Lung (tissue), 12 donors: ENCODE results near the gene ACER2. TPM values are rescaled to one million over a fixed set of nuclear protein-coding genes. Genes with fewer than 3 reads are reported as not detected.

Experiments used
- ATAC-seq: fragments of 200-7000 bp; cut with Tn5 transposase; one replicate; pipeline ENCODE4 v1.9.1; 2020; ENCODE audit warnings: moderate number of reproducible peaks; ENCODE audit not compliant: insufficient read depth, low FRiP score
- DNase-seq, 3 donors: peaks; one replicate each; pipeline ENCODE4 v3.0.0-alpha.2; 2013 to 2017
- H3K27ac ChIP-seq, 2 donors: one replicate each; pipeline ENCODE4 v1.5.1; 2013; ENCODE audit warnings: mild to moderate bottlenecking in 2 of 2, moderate library complexity in 2 of 2, control low read depth in 1 of 2, inconsistent platforms in 1 of 2, low read depth in 1 of 2, low read length in 1 of 2
- H3K27me3 ChIP-seq, 3 donors: one replicate each; pipeline ENCODE4 v1.5.1; 2013; ENCODE audit warnings: low read length in 2 of 3; ENCODE audit not compliant: control insufficient read depth in 3 of 3, insufficient read depth in 3 of 3
- H3K36me3 ChIP-seq, 4 donors: one replicate each; pipeline ENCODE4 v1.5.1; 2013; ENCODE audit warnings: low read length in 4 of 4, mild to moderate bottlenecking in 1 of 4, moderate library complexity in 1 of 4; ENCODE audit not compliant: control insufficient read depth in 4 of 4, insufficient read depth in 4 of 4
- H3K4me1 ChIP-seq, 5 donors: one replicate each; pipeline ENCODE4 v1.5.1; 2013; ENCODE audit warnings: low read length in 5 of 5, mild to moderate bottlenecking in 2 of 5, moderate library complexity in 1 of 5; ENCODE audit not compliant: control insufficient read depth in 5 of 5, insufficient read depth in 5 of 5
- H3K4me3 ChIP-seq: one replicate; pipeline ENCODE4 v1.5.1; 2013; ENCODE audit warnings: mild to moderate bottlenecking, control low read depth, moderate library complexity
- H3K9ac ChIP-seq, 2 donors: one replicate each; pipeline ENCODE4 v1.5.1; 2013; ENCODE audit warnings: low read length in 2 of 2, control low read depth in 1 of 2; ENCODE audit not compliant: insufficient read depth in 1 of 2
- H3K9me3 ChIP-seq, 4 donors: one replicate each; pipeline ENCODE4 v1.5.1; 2013; ENCODE audit warnings: low read length in 3 of 4, mild to moderate bottlenecking in 1 of 4, moderate library complexity in 1 of 4; ENCODE audit not compliant: control insufficient read depth in 4 of 4, insufficient read depth in 3 of 4
- WGBS, 2 donors: extraction: QIAGEN DNeasy Blood & Tissue Kit; methylation state at CpG; one replicate each; pipeline ENCODE4 v1.1.7; 2013; 5-methylcytosine and 5-hydroxymethylcytosine counted together
- polyA plus RNA-seq, 2 donors: library from polyadenylated mRNA; stranded (reverse); fragments of 200-250 nt; gene quantifications; one replicate each; pipeline ENCODE4 v1.2.1, GENCODE V29; 2013
- total RNA-seq, 2 donors: library from RNA; depleted of rRNA in 1 of 2; stranded (reverse); fragments of >200 nt in 1 of 2; gene quantifications; one replicate each; pipeline ENCODE4 v1.2.1, GENCODE V29; 2014 to 2021
- TF ChIP-seq, protein P1 (sequence below): IDR thresholded peaks from 2 replicates; pipeline ENCODE4 v1.5.1; 2012; ENCODE audit warnings: mild to moderate bottlenecking; ENCODE audit errors: control extremely low read depth, extremely low read depth
- donor health status: control.
- donor health status: control.
- donor health status: Bipolar disorder and iron deficiency.
- donor health status: healthy.
- donor health status: DM: yes; HTN: yes; CAD: no.

ACER2 gene
- total and polyA plus RNA-seq, 4 donors, result 0.30 to 4.9 (median 2.8) TPM

DNA sequence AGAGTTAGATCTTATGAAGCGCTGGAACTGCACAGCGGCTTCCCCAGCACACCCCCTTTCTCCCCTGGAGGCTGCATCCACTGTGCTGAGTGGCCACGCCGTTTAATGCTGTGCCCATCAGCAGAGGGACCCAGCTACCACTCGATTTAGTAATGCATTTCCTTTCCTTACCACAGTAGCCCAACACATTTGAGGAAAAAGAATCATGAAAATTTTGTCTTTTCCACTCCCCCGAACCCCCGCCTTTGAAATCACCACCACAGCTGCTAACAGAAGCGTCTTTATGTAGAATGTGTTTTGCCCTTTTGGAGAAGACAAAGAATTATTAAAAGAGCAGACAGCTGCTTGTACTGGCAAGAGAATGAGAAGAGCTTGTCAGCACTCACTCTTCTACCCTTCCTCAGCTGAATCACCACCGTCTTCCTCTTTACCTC is 73.2 kb downstream of the ACER2 start:
- Histone ChIP-seq H3K36me3 (no peaks in the 10 kb centered on the region), H3K4me3 (no peak overlapping the region), H3K9me3 (no peaks in the 10 kb centered on the region), H3K27ac (no peak overlapping the region), H3K9ac (no peak overlapping the region), H3K4me1 (peaks cover 0 to 3% (median 0%) of the 10 kb centered on the region in 5 donors), H3K27me3 (peaks cover 0 to 3% (median 0%) of the 10 kb centered on the region in 3 donors)
- TF ChIP-seq, protein P1, sequence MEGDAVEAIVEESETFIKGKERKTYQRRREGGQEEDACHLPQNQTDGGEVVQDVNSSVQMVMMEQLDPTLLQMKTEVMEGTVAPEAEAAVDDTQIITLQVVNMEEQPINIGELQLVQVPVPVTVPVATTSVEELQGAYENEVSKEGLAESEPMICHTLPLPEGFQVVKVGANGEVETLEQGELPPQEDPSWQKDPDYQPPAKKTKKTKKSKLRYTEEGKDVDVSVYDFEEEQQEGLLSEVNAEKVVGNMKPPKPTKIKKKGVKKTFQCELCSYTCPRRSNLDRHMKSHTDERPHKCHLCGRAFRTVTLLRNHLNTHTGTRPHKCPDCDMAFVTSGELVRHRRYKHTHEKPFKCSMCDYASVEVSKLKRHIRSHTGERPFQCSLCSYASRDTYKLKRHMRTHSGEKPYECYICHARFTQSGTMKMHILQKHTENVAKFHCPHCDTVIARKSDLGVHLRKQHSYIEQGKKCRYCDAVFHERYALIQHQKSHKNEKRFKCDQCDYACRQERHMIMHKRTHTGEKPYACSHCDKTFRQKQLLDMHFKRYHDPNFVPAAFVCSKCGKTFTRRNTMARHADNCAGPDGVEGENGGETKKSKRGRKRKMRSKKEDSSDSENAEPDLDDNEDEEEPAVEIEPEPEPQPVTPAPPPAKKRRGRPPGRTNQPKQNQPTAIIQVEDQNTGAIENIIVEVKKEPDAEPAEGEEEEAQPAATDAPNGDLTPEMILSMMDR, result no peak
- WGBS, 2 donors, result 72% methylated on average over 9 of the region's 9 CpGs
- ATAC-seq (no peak), DNase-seq (no peak)

DNA sequence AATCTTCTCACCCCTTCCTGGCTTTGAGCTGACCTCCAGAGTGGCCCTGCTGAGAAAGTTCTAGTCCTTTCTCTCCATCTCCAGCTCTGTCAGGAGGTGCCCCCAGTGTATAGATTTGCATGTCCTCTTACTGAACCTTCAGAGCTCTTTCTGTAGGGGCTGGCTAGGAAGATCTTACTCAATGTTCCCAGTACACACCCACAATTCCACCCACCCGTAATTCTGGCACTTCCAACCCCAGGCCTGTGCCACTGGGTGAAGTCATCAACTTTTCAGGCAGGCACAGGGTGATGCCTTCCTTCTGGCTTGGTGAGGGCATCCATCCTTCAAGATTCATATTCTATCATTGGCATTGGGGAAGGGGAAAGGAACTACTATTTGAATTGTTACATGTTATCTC is 75.9 kb downstream of the ACER2 start:
- Histone ChIP-seq H3K9me3 (no peaks in the 10 kb centered on the region), H3K27me3 (peaks cover 0 to 3% (median 0%) of the 10 kb centered on the region in 3 donors), H3K27ac (no peak overlapping the region), H3K4me3 (no peak overlapping the region), H3K36me3 (no peaks in the 10 kb centered on the region), H3K4me1 (peaks cover 0 to 3% (median 0%) of the 10 kb centered on the region in 5 donors), H3K9ac (no peak overlapping the region)
- 67 to 69% methylated on average over 1 of the region's 1 CpG for WGBS, 2 donors
- DNase-seq (no peak), ATAC-seq (no peak)
- TF ChIP-seq, protein P1, result no peak

DNA sequence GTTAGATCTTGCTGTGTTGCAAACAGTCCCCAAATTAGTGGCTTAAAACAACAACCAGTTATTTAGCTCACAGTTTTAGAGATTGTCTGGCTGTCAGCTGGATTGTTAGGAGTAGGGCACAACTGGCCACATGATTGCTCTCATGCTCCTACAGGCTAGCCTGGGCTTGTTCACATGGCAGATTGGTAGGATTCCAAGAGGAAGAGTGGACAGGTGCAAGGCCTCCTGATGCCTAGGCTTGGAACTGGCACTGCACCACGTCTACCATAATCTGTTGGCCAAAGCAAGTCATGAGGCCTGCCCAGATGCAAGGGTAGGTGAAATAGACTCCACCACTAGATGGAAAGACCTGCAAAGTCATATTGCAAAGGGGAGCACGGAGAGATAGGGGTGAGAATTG is 76.4 kb downstream of the ACER2 start:
- Histone ChIP-seq H3K9me3 (no peaks in the 10 kb centered on the region), H3K27ac (no peak overlapping the region), H3K9ac (no peak overlapping the region), H3K36me3 (no peaks in the 10 kb centered on the region), H3K4me3 (no peak overlapping the region), H3K4me1 (peaks cover 0 to 3% (median 0%) of the 10 kb centered on the region in 5 donors), H3K27me3 (peaks cover 0 to 3% (median 0%) of the 10 kb centered on the region in 3 donors)
- TF ChIP-seq, protein P1, result no peak
- no peak for ATAC-seq
- WGBS, 2 donors, result 80 to 88% methylated on average over 2 of the region's 2 CpGs
- DNase-seq, result no peak

DNA sequence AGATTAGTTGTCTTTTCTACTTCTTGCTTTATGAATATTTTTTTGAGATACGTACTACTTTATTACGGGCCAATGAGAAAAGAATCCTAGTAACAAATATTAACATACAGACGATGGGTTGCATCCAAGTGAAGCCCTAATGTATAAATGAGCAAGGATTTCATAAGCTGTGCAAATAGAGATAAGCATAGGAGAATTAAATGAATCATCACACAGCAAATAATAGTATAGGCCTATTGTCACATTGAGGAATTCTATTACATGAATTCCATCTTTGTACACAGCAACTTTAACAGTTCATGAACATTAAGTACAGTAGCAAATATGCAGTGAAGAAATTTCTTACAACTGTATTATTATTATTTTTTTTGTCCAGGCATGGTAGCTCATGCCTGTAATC is 78.0 kb downstream of the ACER2 start:
- H3K4me3 ChIP-seq, result no peak overlapping the region
- H3K9ac ChIP-seq, result no peak overlapping the region
- H3K27me3 ChIP-seq, result peaks cover 0 to 3% (median 0%) of the 10 kb centered on the region in 3 donors
- H3K4me1 ChIP-seq, result no peaks in the 10 kb centered on the region
- H3K36me3 ChIP-seq, result no peaks in the 10 kb centered on the region
- DNase-seq (no peak), ATAC-seq (no peak)
- H3K9me3 ChIP-seq, result no peaks in the 10 kb centered on the region
- TF ChIP-seq, protein P1, result no peak
- no peak overlapping the region for H3K27ac ChIP-seq
- whole genome bisulfite sequencing, 2 donors, result 90 to 92% methylated on average over 3 of the region's 3 CpGs
